ENCODE data around the gene PBX1.

PBX1 gene

DNA sequence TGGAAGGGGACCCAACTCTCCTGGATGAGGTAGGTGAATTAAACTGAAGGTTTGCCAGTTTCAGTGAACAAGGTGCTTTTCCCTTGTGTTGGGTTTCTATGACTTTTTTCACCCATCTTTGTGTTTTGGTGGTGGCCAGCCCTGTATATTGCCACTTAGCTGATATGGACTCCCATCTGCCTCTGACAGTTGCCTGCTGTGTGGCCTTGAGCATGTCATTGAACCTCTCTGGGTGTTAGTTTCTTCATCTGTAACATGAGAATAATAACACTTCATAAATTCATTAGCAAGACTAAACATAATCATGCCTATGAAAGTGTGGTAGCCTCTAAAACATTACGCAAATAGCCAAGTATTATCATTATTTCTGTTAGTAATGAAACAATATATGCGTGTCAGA, 141.7 kb downstream of the PBX1 start:
- no peak for DNase-seq (ENCODE audit: low spot score)

DNA sequence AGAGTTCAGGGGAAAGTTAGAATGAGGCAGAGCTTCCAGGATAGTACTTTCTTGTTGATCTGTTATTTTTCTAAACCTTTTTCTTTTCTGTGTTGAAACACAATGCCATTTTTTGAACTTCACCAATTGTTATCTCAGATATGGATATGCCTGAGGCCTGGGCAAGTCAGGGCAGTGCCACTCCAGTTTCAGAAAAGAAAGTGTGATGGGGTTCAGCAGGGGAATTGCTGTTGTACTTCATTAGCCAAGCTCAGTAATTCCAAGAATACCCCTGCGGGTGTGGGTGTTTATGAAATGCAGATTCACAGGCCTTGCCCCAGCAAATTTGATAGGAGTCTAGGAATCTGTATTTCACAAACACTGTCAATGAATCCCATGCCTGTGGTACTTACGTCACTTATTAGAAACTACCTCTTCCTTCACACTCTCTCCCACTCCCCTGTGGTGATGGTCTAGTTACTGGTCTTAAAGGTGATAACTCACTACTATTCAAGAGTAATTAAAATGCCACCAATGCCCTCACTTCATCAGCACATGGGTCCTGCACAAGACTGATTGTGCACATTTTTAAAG, 142.3 kb downstream of the PBX1 start:
- DNase-seq (ENCODE audit: low spot score): no peak

DNA sequence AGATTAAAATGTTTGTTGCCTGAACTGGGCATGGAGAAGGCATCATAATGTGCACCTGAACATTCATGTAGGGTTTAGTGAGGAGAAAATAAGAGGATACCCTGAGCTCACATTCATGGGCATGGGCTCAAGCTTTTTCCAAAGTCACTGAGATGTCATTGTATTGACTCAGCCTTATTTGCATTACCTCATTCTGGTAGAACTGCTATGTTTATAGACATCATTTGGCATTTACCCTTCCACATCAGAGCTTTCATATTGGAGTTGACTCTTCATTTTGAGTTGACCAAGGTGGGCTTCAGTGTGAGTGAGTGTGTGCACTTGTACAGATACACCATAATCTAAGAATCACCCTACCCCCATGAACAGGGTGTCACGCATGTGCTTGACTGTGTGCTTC, 143.2 kb downstream of the PBX1 start:
- peak; percentile 45 for DNase-seq (ENCODE audit: low spot score)

DNA sequence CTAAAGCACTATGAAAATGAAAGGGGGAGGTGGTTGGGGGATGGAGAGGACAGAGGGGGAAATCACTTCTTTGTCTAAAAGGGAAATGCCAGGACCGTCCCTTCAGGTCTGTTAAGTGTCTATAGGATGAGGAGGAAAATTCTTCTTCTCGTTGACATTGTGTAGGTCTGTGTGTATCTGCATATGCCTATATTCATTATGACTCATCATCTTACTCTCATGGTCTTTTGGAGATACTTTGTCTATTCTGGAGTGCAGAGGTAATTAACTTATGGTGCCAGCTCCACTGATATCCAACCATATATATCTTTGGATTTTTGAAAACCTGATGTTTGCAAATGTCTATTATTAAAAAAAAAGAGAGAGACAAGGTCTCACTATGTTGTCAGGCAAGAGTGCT, 143.7 kb downstream of the PBX1 start:
- no peak for DNase-seq (ENCODE audit: low spot score)

DNA sequence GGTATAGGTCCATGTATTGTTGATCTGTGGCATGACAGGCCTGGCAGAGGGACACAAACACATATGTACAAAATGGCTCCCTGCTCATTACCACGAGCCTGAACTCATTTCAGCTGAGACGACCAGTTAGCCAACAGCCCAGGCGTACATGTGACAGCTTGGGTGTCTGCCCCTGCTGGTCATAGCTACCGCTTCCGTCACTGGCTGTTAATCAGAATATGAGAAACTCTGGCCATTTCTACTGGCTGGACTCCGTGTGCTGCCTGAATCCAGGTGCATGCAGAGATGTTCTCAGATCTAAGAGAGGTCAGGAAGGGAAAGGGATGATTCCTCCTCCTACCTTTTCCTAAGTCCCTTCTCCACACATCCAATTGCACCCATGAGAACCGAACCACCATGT, 144.5 kb downstream of the PBX1 start:
- DNase-seq (ENCODE audit: low spot score): no peak

DNA sequence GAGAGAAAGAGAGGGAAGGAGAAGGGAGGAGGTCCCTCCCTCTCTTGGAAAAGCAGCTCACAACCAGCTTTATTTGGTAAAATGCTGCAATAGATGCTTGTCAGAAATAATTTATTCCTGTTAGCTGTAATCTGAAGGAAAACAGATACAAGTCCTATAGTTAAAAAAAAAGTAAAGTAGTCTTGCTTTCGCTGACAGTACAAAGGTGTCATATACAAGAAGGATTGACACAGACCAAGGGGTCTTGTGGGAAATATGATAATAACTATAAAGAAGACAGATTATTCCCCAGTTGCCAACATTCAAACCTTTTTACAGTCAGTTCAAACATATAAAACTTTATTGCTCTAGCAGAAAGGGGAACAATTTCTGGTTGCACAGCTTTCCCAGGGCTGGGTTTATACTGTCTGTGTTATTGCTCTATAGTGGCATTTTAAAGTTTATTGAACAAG, 145.0 kb downstream of the PBX1 start:
- DNase-seq (ENCODE audit: low spot score): no peak

DNA sequence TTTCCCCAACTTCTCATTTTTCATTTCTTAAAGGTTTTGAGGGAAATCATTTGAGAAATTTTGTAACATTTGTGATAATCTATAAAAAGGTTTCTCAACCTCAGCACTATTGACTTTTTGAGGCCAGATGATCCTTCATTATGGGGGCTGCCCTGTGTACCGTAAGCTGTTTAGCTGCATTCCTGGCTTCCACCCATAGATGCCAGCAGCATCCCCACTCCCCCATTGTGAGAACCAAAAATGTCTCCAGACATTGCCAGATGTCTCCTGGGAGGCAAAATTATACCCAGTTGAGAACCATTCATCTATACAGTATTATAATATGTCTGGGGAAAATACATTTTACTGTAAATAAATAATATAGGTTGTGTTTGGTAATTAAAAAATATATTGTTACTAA, 146.0 kb downstream of the PBX1 start:
- no peak for DNase-seq (ENCODE audit: low spot score)

GRCh38 chr1:164706606-164706987, 147.6 kb downstream of the PBX1 start:
- DNase-seq (ENCODE audit: low spot score): no peak

DNA sequence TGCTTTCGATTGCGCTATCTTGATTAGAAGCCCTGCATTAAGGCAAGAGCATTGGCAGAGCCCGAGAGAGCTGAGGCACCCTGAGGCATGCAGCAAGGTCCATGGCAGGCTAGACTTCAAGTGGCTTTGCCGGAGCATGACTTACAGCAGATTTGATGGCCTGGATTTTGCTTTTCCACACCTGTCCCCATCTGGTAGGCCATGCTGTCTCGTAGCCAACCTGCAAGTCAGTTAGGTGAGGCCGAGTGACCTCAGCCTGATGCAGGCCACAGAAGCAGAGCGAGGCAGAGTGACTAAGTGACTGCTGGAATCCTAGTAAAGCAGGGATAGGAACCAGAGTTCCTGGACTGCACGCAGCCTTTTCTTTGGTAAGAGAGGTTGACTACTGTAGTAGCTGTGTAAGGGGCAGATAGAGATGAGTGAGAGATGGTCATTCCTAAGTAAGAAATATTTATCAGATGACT, 148.9 kb downstream of the PBX1 start:
- DNase-seq (ENCODE audit: low spot score): peak; percentile 60

DNA sequence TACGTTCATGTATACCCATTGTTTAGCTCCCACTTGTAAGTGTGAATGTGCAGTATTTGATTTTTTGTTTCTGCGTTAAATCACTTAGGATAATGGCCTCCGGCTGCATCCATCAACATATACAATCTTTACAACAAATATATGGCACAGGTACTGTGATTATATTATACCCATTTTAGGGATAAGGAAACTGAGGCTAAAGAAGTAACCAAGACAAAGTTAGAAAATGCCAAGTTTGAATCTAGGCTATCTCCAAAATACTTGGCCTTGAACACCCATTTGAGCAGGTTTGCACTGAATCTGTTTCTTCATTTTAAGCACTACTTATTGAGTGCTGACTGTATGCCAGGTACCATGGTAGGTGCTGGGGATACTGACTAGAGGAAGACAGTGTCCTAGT, 149.6 kb downstream of the PBX1 start:
- DNase-seq (ENCODE audit: low spot score): no peak

GRCh38 chr1:164709126-164709525, 150.1 kb downstream of the PBX1 start:
- DNase-seq (ENCODE audit: low spot score): no peak

DNA sequence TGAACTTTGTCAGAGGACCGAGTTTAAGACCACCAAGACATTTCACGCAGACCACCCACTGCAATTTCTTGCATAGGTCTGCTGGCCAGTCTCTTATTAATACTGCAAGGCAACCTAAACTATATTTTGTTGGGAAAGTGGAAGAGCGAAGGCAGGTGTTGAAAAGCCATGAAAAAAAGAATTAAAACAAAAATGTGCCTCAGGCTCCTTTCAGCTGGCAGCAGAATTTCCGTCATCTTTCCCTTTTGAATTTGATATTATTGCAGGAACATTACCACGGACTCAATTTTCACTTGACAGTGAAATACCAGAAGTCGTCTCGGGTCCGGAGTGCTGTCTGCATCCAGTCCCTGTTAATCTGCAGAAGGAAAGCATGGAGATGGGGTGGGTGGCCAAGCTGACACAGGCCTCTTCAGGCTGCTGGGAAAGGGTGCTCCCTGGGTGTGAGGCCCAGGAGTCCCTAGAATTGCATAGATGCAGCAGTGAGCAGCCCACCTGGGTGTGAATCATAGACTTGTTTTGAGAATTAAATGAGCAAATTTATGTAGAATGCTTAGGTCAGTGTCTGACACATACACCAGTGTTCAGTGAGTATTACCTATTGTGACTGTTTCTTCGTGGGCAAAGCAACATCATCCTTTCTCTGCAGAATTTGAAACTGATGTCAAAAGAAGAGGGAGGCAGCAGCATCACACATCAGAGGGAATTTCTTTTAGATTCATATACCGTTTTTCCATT, 150.7 kb downstream of the PBX1 start:
- no peak for DNase-seq (ENCODE audit: low spot score)

- no peak for DNase-seq (ENCODE audit: low spot score)
Observed at GRCh38 chr1:164712131-164713036, 153.4 kb downstream of the PBX1 start.

DNA sequence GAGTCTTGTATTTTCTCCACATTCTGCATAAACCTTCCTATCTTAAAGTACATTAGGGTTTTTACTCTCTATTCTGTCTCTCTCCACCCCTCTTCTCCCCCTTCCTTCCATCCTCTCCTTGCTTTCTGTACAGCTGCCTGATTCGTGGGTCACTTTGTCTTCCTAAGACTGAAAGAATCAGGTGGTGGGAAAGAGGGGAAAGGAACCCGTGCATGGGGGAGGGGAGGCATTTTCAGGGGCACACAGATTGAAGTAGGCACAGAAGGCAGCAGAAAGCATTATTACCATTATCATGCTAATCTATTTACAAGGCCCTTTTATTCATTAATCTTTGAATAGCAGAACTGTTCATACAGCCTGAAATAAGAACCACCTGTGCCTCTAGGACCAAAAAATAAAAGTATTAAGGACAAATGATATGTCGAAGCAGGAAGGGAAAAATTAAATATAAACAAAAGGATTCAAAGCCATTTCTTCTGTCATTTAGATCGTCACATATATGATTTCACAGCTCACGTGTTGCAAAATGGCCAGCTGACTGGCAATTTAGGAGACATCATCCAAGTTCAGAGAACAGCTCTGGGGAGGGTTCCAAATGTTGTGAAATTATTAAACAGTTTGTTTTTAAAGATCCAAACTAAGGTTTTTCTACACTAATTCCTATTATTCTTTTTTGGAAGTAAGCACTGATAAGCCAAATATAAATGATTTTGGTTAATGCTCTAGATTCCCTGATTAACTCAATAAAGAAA, 154.6 kb downstream of the PBX1 start:
- DNase-seq (ENCODE audit: low spot score): no peak

DNA sequence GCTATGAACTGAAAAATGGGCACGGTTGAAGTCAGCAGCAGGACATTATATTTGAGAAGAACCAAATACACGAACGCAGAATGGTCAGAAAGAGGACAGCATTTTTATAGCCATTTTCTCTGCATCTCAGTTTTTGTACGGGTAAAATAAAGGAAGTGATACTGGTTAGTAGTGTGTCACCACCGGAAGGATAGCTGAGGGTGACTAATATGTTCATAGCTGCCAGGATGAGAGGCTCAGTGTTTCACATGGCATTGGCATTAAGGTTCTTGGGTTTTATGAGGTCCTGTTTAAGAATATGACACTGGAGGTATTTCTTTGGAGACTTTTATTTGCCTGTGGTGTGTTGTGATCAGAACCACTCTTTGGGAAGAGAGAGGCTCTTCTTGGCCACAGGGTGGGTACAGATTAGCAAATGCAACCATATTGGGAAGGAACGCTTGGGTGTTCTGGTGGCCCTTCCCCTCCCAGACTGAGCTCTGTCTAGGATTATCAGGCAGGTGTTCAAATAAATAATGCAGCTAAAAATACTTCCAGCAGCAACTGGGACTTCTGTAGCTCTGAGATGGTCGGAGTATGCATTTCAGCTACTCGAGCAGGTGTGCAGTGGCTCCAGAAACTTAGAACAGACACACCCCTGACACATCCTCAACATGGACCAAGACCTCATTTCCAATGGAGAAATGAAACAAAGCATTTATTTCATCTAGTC, 158.2 kb downstream of the PBX1 start:
- DNase-seq (ENCODE audit: low spot score): no peak

- DNase-seq (ENCODE audit: low spot score): no peak
Observed at GRCh38 chr1:164718821-164719220, 159.8 kb downstream of the PBX1 start.

- no peak for DNase-seq (ENCODE audit: low spot score)
Observed at GRCh38 chr1:164719676-164720439, 160.9 kb downstream of the PBX1 start.

DNA sequence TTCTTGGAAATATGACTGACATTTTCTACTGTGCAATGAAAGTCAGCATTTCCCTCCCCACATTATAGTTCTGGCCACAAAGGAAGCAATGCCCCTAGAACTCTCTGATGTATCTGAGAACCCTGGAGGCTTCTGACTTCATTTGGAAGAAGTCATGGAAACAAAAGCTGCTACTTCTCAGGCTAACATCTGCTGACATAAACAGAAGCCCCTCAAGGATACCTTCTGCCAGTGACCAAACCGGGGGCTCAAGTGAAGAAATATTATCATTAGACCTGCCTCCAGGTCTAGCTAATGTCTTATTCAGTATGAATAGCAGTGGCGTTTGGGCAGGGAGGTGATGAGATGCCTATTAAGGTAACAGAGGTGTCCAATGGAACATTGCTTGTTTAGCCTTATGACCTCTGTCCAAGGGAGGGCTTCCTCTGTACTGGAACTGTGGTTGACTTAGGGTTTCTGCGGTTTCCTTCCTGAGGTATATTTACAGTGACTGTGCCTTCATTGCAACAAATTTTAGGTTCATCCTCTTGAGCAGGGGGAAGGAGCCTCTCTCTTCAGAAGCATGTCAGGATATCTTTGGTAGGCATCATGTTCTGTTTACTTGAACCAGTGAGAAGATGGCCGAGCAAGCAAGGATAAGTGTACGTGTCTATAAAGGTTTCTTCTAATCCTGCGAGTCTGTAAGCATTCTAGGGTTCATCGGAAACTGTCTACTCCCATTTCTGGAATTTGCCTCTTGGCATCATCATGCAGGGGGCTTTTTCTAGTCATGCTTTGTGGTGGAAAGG, 161.7 kb downstream of the PBX1 start:
- no peak for DNase-seq (ENCODE audit: low spot score)

- no peak for DNase-seq (ENCODE audit: low spot score)
Observed at GRCh38 chr1:164721228-164721496, 162.2 kb downstream of the PBX1 start.

- DNase-seq (ENCODE audit: low spot score): no peak
Observed at GRCh38 chr1:164723296-164723798, 164.4 kb downstream of the PBX1 start.

All from AG08396 (cell line).